ENCODE results near the gene TRIM44. TPM values are rescaled to one million over a fixed set of nuclear protein-coding genes. Genes with fewer than 3 reads are reported as not detected.
"Not testable (repeated sequence)": the region's sequence is repeated elsewhere in the genome, so short reads cannot be mapped to it uniquely, and the experiment has no call there.

Gene TRIM44
- total RNA-seq, 1 donor from 2014 or later = 34.7 TPM

DNA sequence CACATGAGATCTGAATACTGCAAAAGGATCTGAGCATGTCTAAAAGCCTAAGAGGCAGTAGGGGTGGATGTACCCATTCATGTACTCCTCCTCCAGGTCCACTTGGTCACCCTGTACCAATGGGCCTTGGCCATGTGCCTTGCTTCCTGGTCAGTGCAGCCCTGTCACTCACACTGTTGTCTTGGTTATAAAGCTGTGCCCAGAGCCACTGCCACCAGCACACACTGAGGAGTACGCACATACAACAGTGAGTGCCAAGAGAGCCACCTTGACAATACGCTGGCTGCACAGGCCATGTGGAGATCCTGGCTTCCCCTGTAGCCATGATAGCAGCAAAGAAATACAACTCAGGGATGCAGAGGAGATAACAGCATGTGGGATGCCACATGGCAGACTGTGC lies 184.9 kb downstream of the TRIM44 start:
- intact Hi-C loops (cut with micrococcal nuclease) = no loop called here

DNA sequence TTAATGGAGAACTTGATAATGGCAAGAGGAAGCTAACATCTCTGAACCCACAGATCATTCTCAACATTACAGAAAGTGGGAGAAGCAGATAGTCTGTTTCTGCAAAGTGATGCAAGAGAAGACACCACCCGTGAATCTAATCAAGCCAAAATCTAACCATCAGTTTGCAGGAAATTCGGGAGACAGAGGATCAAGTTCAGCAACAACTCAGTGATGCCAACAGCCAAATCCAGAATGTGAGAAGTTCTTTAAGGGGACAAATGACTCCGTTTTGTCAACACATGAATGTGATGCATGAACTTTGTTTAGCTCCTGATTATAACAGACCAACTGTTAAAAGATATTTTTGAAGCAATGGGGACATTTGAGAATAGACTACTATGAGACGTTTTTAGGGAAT lies 186.0 kb downstream of the TRIM44 start:
- intact Hi-C loops (cut with micrococcal nuclease) = no loop called here

DNA sequence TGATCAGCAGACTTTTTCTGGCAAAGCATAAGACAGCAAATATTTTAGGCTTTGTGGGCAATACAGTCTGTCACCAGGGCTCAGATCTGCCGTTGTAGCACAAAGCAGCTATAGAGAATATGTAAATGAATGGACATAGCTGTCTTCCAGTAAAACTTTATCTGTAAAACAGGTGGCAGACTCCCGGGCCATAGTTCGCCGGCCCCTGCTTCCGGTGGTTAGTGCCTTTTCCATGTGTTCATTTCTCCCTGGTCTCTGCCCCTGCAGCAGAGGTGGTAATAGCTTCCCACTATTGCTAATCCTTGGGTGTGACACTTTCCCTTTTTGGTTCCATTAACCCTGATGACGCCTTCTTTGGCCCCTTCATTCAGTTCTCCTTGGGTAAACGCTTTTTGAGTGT lies 187.6 kb downstream of the TRIM44 start:
- intact Hi-C loops (cut with micrococcal nuclease) = no loop called here

DNA sequence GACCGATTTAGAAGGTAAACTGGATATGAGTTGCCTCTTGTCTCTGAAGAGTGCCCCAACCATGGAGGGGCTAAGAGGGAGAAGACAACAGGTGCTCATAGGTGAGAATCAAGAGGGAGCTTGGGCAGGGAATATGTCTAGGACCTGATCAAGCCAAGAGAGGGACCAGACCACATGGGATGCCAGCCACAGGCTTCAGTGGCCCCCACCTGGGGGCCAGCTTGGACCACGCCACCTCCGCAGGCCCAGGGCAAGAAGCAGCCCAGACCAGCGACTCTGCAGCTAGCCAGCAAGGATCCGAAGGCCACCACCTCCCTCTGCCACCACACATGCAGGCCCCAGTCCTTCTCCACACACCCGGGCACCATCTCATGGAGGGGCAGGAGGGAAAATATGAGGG lies 188.8 kb downstream of the TRIM44 start:
- intact Hi-C loops (cut with micrococcal nuclease) = no loop called here

DNA sequence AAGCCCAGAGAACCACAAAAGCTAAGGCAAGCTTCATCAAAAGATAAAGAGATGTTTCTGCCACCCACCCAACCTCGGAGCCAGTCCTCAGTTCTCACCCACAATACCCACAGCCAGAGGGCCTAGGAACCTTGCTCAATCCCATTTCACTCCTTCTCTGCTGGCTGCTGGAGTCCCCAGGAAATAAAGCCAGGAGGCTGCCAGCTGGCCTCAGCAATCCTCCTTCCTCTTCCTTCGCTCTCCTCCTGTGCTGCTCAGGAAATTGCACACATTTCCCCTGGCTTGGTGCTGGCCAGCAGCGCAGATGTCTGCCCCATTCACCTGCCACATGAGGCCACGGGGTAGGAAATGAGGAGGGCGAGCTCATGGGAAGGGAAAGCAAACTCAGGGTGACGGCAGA lies 189.5 kb downstream of the TRIM44 start:
- intact Hi-C loops (cut with micrococcal nuclease) = no loop called here

DNA sequence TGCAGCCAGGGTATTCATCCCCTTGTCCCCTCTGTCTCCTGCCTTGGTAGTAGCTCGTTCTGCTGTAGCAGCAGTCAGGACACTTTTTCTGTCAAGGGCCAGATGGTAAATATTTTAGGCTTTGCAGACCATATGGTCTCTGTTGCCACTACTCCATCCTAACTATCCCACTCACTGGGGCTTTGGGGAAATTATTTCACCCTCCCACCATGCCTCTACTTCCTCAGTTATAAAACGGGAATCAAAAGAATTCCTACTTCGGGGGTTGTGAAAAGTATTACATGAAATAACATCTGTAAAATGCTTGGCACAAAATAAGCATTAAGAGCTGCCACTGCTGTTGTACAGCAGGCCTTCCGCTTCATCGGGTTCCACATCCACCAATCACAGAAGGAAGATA lies 191.4 kb downstream of the TRIM44 start:
- intact Hi-C loops (cut with micrococcal nuclease) = no loop called here

DNA sequence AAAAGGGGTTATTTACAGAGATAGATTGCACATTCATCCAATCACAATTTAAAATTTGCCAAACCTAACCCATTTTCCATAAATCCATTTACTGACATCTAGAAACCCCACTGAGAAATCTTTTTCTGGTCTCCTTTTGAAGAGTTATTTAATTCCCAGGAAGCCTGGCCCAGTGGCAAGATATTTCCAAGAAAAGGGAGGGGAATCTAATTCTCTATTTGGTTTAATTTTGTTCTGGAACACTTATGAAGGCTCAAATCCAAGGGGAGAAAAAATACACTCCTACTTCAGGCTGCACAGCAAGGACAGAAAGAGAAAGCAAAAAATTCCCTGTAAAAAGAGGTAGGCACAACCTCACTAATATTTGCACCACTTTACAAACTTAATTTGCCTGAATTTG lies 193.1 kb downstream of the TRIM44 start:
- intact Hi-C loops (cut with micrococcal nuclease) = no loop called here

DNA sequence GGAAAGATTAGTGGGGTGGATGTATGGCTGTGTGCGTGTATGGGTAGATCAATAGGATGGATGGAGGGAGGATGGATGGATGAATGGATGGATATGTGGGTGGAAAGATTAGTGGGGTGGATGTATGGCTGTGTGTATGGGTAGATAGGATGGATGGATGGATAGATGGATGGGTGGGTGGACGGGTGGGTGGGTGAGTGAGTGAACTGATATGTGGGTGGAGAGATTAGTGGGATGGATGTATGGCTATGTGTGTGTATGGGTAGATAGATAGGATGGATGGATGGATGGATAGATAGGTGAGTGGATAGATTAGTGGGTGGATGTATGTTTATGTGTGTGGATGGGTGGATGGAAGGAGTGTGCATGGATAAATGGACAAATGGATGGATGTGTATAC lies 193.7 kb downstream of the TRIM44 start:
- intact Hi-C loops (cut with micrococcal nuclease) = no loop called here

DNA sequence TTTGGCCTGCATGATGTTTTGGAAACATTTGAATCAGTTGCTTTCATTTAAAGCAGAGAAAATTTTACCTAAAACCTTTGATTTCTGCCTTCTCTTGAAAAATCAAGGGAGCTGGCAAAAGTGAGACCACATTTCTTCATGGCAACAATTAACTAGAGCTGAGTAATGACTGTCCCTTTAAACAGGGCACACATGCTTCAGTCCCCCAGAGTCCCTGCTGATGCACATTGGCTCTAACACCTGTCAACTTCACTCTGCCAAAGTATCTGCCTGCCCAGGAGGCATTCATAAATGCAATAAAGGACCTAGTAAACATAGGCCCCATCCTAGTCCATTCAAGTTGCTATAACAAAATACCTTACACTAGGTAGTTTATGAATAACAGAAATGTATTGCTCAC lies 194.2 kb downstream of the TRIM44 start:
- intact Hi-C loops (cut with micrococcal nuclease) = no loop called here

DNA sequence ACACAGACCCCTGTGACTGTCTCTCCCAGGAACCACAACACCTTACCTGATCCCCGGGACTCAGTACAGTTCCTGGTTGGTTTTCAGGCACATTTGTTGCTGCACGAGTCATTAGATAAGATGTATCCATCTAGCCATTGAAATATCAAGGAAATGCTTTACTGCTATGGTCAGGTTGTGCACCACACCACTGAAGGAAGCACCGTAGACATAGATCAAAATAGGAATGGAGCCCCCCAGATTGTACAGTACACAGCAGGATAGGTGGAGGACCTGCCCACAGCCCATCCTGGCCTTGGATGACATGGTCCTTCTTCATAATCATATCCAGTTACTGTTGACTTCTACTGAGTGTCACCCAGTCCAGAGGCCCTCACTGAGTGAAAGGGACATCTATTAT lies 195.3 kb downstream of the TRIM44 start:
- intact Hi-C loops (cut with micrococcal nuclease) = no loop called here

DNA sequence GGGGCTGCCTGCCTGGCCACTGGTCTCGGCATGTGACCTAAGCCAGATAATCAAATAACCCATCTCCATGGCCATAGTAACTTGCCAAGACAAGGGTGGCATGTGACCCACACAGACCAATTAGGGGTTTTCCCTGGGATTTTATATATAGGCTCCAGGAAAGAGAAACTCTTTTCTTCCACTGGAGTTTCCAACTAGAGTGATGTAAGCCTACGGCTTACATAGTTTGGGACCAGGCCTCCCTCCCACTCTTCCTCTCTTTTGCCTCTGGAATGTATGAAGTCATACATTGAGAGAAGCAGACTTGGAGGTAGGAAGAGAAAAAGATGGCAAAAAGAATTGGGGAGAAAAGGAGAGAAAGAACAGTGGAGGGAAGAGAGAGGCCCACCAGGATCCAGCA lies 196.7 kb downstream of the TRIM44 start:
- intact Hi-C loops (cut with micrococcal nuclease) = no loop called here

DNA sequence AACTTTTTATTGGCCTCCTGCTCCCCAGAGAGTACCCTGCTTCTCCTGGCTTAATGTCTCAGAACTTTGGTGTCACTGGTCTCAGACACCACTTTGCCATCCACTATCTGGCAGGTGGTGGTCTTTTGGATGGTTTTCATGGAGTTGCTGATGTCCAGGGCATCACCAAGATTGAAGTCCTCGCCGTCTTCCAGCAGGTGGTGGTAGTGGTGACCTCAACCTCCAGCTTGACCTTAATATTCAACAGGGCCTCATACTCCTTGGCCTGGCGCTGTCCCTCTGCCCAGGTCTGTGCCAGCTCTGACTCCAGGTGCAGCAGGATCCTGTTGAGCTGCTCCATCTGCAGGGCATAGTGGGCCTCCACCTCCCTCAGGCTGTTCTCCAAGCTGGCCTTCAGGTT lies 197.6 kb downstream of the TRIM44 start:
- intact Hi-C loops (cut with micrococcal nuclease) = not testable (repeated sequence)

DNA sequence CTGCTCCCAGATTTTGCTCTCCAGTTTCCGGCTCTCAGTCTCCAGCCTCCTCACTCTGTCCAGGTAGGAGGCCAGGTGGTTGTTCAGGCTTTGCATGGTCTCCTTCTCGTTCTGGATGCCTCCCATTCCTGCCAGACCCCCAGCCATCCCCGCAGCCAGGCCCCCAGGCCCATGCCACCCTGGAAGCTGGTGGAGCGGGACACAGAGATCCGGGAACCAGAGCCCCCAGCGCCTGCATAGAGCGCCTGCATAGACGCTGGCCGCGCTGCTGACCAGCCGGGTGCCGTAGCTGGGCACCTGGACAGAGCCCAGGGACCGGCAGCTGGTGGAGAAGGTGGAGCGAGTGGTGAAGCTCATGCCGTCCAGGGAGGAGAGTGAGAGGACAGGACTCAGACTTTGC lies 198.6 kb downstream of the TRIM44 start:
- intact Hi-C loops (cut with micrococcal nuclease) = no loop called here

DNA sequence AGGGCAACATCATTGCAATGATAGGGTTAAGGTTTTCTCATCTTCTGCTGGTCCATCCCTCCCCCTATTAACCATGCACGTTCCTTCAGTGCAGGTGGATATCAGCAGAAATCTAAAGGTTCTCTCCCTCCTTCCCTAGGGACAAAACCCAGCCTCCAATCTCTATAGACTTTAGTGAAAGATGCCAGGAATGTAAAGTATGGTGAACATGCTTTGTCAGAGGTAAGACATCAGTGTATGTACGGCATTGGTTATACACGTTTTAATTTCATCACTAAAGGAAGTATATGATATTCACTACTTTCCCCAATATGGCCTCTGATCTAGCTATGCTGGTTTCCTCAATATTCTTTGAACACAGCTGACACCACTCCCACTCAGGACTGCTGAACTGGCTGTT lies 200.1 kb downstream of the TRIM44 start:
- intact Hi-C loops (cut with micrococcal nuclease) = no loop called here

DNA sequence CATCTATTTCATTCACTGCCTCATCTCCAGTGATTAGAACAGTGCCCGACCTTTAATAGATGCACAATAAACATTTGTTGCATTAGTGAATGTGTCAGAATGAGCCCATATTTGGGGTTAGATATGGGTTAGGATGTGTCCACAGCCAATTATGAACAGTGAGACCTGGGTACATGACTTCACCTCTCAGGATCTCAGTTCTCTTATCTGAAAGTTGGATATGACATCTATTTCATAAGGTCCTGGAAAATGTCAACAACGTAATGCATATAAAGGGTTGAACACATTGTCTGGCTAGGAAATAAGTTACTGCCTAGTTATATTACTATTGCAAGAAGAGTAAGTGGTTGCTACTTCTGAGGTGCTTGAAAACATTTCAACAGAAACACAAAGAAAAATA lies 201.6 kb downstream of the TRIM44 start:
- intact Hi-C loops (cut with micrococcal nuclease) = no loop called here

DNA sequence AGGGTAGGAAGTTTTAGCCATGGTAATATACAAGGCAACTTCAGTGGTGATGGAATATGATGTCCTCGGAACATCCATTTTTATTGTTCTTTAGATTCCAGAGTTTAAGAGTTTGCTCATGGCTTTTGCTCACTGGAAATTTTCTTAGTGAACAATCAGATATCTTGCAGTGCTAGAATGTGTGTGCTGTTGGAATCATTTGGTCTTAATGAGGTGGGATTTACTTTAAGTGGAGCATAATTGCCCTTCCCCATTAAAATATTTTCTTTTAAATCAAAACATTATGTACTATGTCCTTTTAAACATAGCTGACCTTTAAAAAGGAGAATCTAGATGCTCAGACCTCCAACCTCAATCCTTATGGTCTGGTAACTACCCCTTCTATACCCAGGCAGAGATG lies 204.0 kb downstream of the TRIM44 start:
- intact Hi-C loops (cut with micrococcal nuclease) = no loop called here

Other genes starting within 250 kb of the TRIM44 start
- gene SLC1A2, start 243.2 kb upstream of the TRIM44 start, total RNA-seq = not detected in 2 replicates
- not detected in 2 replicates for gene PAMR1, start 137.2 kb upstream of the TRIM44 start, total RNA-seq
- gene FJX1, start 44.3 kb upstream of the TRIM44 start, total RNA-seq = 0.27 and 0.59 TPM in 2 replicates